Spleen (tissue), 7 donors: ENCODE data around the gene FRG2.

ENCODE experiments used
- POLR2A ChIP-seq, 3 donors: fragments of 450-650 bp; IDR thresholded peaks; one replicate each; pipeline ENCODE4 v1.5.1; 2017; ENCODE audit warnings: antibody characterized with exemption in 3 of 3, mild to moderate bottlenecking in 1 of 3
- POLR2AphosphoS5 ChIP-seq, 3 donors: sonication (generic); formaldehyde crosslinking; IDR thresholded peaks; one replicate each; pipeline ENCODE4 v1.5.1; 2017; ENCODE audit warnings: antibody characterized with exemption in 3 of 3
- TF ChIP-seq, protein P1 (sequence below), 11 experiments: fragments of 200-600 bp in 7 of 11; fragments of 450-650 bp in 4 of 11; sonication (generic) in 4 of 11; IDR thresholded peaks in 8 of 11; conservative IDR thresholded peaks in 3 of 11; 1 replicate in 7 of 11; 2 replicates in 4 of 11; pipeline versions ENCODE4 v1.4.0 to v1.8.0; 2016 to 2021; ENCODE audit warnings: antibody characterized with exemption in 11 of 11, inconsistent platforms in 4 of 11, mild to moderate bottlenecking in 1 of 11
- donor health status: DM: no; HTN: no; CAD: no; lungs with moderate emphysema.
- donor health status: DM: no; HTN: no; CAD: no.
- donor health status: DM: no; HTN: no; CAD: no.

DNA sequence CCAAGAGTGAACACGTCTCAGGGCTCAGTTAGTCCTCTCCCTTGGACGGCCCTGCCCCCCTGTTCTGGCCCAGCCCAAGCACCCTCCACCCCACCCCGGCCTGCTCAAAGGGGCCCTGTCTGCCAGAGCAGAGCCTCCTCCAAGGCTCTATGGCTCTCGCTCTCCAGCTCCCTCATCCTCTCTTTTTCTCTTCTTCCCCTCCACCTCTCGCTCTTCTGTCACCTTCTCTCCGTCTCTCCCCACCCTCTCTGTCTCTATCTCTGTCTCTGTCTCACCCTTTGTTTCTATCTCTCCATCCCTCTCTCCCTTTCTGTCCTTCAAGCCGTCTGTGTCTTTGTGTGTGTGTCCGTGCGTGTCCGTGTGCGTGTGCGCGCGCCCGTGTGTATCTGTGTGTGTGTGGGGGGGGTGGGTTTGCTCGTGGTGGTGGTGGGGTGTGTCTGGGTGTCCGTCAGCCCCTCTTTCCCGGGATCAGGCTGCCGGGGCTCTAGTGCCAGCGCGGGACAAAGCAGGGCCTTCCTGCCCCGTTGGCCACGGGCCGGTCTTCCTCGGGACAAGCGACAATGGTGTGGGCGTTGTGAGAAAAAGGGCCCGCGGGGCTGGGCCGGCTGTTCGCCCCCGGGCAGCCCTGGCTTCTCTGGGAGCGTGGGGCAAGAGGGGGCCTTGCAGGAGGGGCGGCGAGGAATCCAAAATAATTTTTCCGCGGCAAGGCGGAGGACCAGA is 8.7 kb downstream of the FRG2 start:
- TF ChIP-seq, protein P1, sequence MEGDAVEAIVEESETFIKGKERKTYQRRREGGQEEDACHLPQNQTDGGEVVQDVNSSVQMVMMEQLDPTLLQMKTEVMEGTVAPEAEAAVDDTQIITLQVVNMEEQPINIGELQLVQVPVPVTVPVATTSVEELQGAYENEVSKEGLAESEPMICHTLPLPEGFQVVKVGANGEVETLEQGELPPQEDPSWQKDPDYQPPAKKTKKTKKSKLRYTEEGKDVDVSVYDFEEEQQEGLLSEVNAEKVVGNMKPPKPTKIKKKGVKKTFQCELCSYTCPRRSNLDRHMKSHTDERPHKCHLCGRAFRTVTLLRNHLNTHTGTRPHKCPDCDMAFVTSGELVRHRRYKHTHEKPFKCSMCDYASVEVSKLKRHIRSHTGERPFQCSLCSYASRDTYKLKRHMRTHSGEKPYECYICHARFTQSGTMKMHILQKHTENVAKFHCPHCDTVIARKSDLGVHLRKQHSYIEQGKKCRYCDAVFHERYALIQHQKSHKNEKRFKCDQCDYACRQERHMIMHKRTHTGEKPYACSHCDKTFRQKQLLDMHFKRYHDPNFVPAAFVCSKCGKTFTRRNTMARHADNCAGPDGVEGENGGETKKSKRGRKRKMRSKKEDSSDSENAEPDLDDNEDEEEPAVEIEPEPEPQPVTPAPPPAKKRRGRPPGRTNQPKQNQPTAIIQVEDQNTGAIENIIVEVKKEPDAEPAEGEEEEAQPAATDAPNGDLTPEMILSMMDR (IDR thresholded peaks at IDR 0.05 in 8 of 11, conservative IDR thresholded peaks at IDR 0.05 in 3 of 11) = no peak
- no peak for TF ChIP-seq POLR2A (IDR thresholded peaks at IDR 0.05)
- TF ChIP-seq POLR2AphosphoS5 (IDR thresholded peaks at IDR 0.05) = no peak
